Esophagus muscularis mucosa (tissue), 4 donors: ENCODE data around the gene STARD5. TPM values are rescaled to one million over a fixed set of nuclear protein-coding genes. Genes with fewer than 3 reads are reported as not detected.

Experiments used
- DNase-seq: peaks from one replicate; pipeline ENCODE4 v3.0.0-alpha.2; 2017; ENCODE audit errors: extremely low spot score
- H3K27ac ChIP-seq, 4 donors: fragments of 200-600 bp; sonication (generic); replicated peaks in 1 of 4; 1 replicate in 3 of 4; 2 replicates in 1 of 4; pipeline ENCODE4 v1.5.1; 2016 to 2019; ENCODE audit warnings: mild to moderate bottlenecking in 1 of 4
- H3K27me3 ChIP-seq, 4 donors: fragments of 200-600 bp; sonication (generic); one replicate each; pipeline versions ENCODE4 v1.5.1 to v1.6.0; 2016 to 2019
- H3K36me3 ChIP-seq, 4 donors: fragments of 200-600 bp; sonication (generic); one replicate each; pipeline ENCODE4 v1.5.1; 2016 to 2019
- H3K4me1 ChIP-seq, 4 donors: fragments of 200-600 bp; sonication (generic); one replicate each; pipeline ENCODE4 v1.5.1; 2016 to 2019
- H3K4me3 ChIP-seq, 4 donors: fragments of 200-600 bp; sonication (generic); 1 replicate in 2 of 4; 2 replicates in 2 of 4; pipeline ENCODE4 v1.5.1; 2016 to 2019; ENCODE audit warnings: mild to moderate bottlenecking in 4 of 4, moderate library complexity in 1 of 4
- H3K9me3 ChIP-seq, 4 donors: fragments of 200-600 bp; sonication (generic); 1 replicate in 3 of 4; 2 replicates in 1 of 4; pipeline ENCODE4 v1.5.1; 2016 to 2019
- CTCF ChIP-seq, 3 experiments: fragments of 200-600 bp in 2 of 3; fragments of 450-650 bp in 1 of 3; sonication (generic) in 2 of 3; IDR thresholded peaks; one replicate each; pipeline ENCODE4 v1.5.1; 2017 to 2019; ENCODE audit warnings: antibody characterized with exemption in 3 of 3, mild to moderate bottlenecking in 2 of 3, moderate library complexity in 1 of 3
- EP300 ChIP-seq: sonication (generic); formaldehyde crosslinking; IDR thresholded peaks from one replicate; pipeline ENCODE4 v1.6.1; 2017; ENCODE audit warnings: antibody characterized with exemption
- POLR2A ChIP-seq: fragments of 450-650 bp; IDR thresholded peaks from one replicate; pipeline ENCODE4 v1.6.1; 2017; ENCODE audit warnings: antibody characterized with exemption, moderate library complexity, mild to moderate bottlenecking, low read depth
- POLR2AphosphoS5 ChIP-seq, 2 donors: sonication (generic); formaldehyde crosslinking; IDR thresholded peaks; one replicate each; pipeline ENCODE4 v1.6.1; 2017; ENCODE audit warnings: antibody characterized with exemption in 2 of 2
- WGBS: methylation state at CpG from one replicate; pipeline ENCODE4 v1.1.5; 2018; 5-methylcytosine and 5-hydroxymethylcytosine counted together
- intact Hi-C: fragments of 100-400 bp; cut with DNase I; formaldehyde crosslinking; loops from one replicate; pipeline ENCODE4 v1.15.1; 2023
- total RNA-seq, 4 donors: library from RNA; depleted of rRNA; stranded (reverse); fragments of >200 nt; gene quantifications; one replicate each; pipeline versions ENCODE4 v1.1.0 to v1.2.1, GENCODE V29; 2016

Gene STARD5
- total RNA-seq, 4 donors from 2014 or later, result 2.7 to 3.7 (median 3.0) TPM

- DNase-seq, result peak; percentile 86
- no peak overlapping the region for H3K4me3 ChIP-seq
- H3K36me3 ChIP-seq, result no peaks in the 10 kb centered on the region
- peaks cover 0 to 5% (median 0%) of the 10 kb centered on the region in 4 donors for H3K27me3 ChIP-seq
- H3K4me1 ChIP-seq, result peaks cover 11 to 19% (median 13%) of the 10 kb centered on the region in 4 donors
- no peak overlapping the region for H3K27ac ChIP-seq
- WGBS, result 85% methylated on average over 6 of the region's 6 CpGs
- intact Hi-C loops, result no loop called here
- H3K9me3 ChIP-seq, result no peaks in the 10 kb centered on the region
- TF ChIP-seq EP300, result no peak
- TF ChIP-seq POLR2AphosphoS5 (IDR thresholded peaks at IDR 0.05), result no peak
- TF ChIP-seq POLR2A, result no peak
- no peak for TF ChIP-seq CTCF (IDR thresholded peaks at IDR 0.05)
Measured at GRCh38 chr15:81261172-81261811, 62.6 kb downstream of the STARD5 start.

GRCh38 chr15:81259760-81260298, 64.1 kb downstream of the STARD5 start:
- WGBS, result 71% methylated on average over 4 of the region's 4 CpGs
- H3K36me3 ChIP-seq, result no peaks in the 10 kb centered on the region
- H3K27ac ChIP-seq, result no peak overlapping the region
- H3K27me3 ChIP-seq, result no peaks in the 10 kb centered on the region
- no peaks in the 10 kb centered on the region for H3K9me3 ChIP-seq
- peak; percentile 80 for DNase-seq
- no peak for TF ChIP-seq POLR2AphosphoS5 (IDR thresholded peaks at IDR 0.05)
- TF ChIP-seq CTCF (IDR thresholded peaks at IDR 0.05), result no peak
- no peak for TF ChIP-seq EP300
- TF ChIP-seq POLR2A, result no peak
- intact Hi-C loops, result no loop called here
- H3K4me3 ChIP-seq, result no peak overlapping the region
- H3K4me1 ChIP-seq, result peaks cover 0 to 12% (median 0%) of the 10 kb centered on the region in 4 donors

Other genes starting within 250 kb of the STARD5 start
- gene CFAP161, start 189.9 kb downstream of the STARD5 start, total RNA-seq, result under 1 TPM in 2 of 4 donors, not detected in 2; 0.66 to 0.71 TPM
- 10 to 100 TPM; 13.5 to 34.9 (median 19.8) TPM for gene IL16, start 127.3 kb downstream of the STARD5 start, total RNA-seq
- gene TMC3, start 50.1 kb upstream of the STARD5 start, total RNA-seq, result under 1 TPM; 0.17 to 0.99 (median 0.47) TPM